ENCODE data around the gene HOXA4.

The HOXA4 gene

GRCh38 chr7:27079234-27079975, 51.2 kb downstream of the HOXA4 start:
- DNase-seq (ENCODE audit: low read depth) = no peak
- TF ChIP-seq CTCF (conservative IDR thresholded peaks at IDR 0.05; ENCODE audit: low read depth, low read length) = no peak
- no peak overlapping the region for H3K4me3 ChIP-seq (ENCODE audit: low read length)

- DNase-seq (ENCODE audit: low read depth) = no peak
- no peak overlapping the region for H3K4me3 ChIP-seq (ENCODE audit: low read length)
Measured at GRCh38 chr7:27078616-27079233, 51.8 kb downstream of the HOXA4 start.

More at GRCh38 chr7:27078616-27079233, 51.8 kb downstream of the HOXA4 start:
- no peak for TF ChIP-seq CTCF (conservative IDR thresholded peaks at IDR 0.05; ENCODE audit: low read depth, low read length)

Data from retinal pigment epithelial cell (primary cell).